Skeletal muscle satellite cell (primary cell): Measurements from ENCODE around the gene PPAT.

Experiments used
- H3K27me3 ChIP-seq: 2 replicates; pipeline ENCODE4 v1.7.0; 2013; ENCODE audit warnings: low read length; ENCODE audit not compliant: control insufficient read depth, insufficient read depth
- H3K36me3 ChIP-seq: 2 replicates; pipeline ENCODE4 v1.7.0; 2013; ENCODE audit warnings: mild to moderate bottlenecking, control low read depth, low read length; ENCODE audit not compliant: insufficient read depth
- H3K4me1 ChIP-seq: 2 replicates; pipeline ENCODE4 v1.7.0; 2013; ENCODE audit warnings: low read length; ENCODE audit not compliant: control insufficient read depth, insufficient read depth
- H3K4me2 ChIP-seq: 2 replicates; pipeline ENCODE4 v1.7.0; 2013; ENCODE audit warnings: mild to moderate bottlenecking, low read length
- H3K4me3 ChIP-seq: 2 replicates; pipeline ENCODE4 v1.7.0; 2013; ENCODE audit warnings: low read length
- H3K9ac ChIP-seq: 2 replicates; pipeline ENCODE4 v1.7.0; 2013; ENCODE audit warnings: mild to moderate bottlenecking, low read depth, low read length, moderate library complexity
- H3K9me3 ChIP-seq: replicated peaks from 2 replicates; pipeline ENCODE4 v1.7.0; 2013; ENCODE audit warnings: mild to moderate bottlenecking, control low read depth, low read length

PPAT gene

GRCh38 chr4:56433280-56433679 lies 2.1 kb downstream of the PPAT start:
- Histone ChIP-seq H3K27me3 (no peaks in the 10 kb centered on the region), H3K4me3 (no peak overlapping the region), H3K9ac (no peak overlapping the region), H3K4me1 (peaks cover 11% of the 10 kb centered on the region), H3K4me2 (peak overlapping the region; percentile 99), H3K9me3 (no peaks in the 10 kb centered on the region), H3K36me3 (no peaks in the 10 kb centered on the region)

DNA sequence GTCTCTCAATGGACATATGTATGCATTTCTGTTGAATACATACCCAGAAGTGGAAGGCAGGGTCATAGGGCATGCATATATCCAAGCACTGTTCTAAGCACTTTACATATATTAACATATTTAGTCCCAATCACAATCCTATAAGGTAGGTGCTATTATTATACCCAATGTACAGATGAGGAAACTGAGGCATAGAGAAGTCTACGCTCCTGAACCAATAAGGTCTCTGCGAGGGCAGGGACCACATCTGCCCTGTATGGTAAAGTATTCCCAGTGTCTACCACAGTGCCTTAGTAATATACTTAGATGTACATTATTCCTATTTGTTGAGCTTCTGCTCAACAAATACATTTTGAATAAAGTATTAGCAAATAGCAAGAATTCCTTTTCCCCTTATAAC lies 5.2 kb downstream of the PPAT start:
- H3K27me3 ChIP-seq = no peaks in the 10 kb centered on the region
- H3K4me2 ChIP-seq = no peak overlapping the region
- H3K36me3 ChIP-seq = no peaks in the 10 kb centered on the region
- no peaks in the 10 kb centered on the region for H3K9me3 ChIP-seq
- no peak overlapping the region for H3K9ac ChIP-seq
- H3K4me1 ChIP-seq = peaks cover 6% of the 10 kb centered on the region
- H3K4me3 ChIP-seq = no peak overlapping the region

DNA sequence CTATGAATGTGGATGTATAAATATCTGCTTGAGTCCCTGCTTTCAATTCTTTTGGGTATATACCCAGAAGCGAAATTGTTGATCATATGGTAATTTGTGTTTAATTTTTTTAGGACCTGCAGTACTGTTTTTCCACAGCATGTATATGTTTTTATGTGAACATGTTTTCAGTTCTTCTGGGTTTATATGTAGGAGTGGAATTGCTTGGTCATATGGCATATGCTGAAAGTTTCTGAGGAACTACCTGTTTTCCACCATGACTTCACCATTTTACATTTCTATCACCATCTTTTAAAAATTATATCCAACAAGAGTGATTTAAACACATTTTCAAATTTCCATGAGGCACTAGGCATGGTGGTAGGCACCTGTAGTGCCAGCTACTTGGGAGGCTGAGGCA lies 8.2 kb downstream of the PPAT start:
- Histone ChIP-seq H3K9ac (no peak overlapping the region), H3K4me1 (no peaks in the 10 kb centered on the region), H3K4me3 (no peak overlapping the region), H3K36me3 (no peaks in the 10 kb centered on the region), H3K27me3 (no peaks in the 10 kb centered on the region), H3K4me2 (no peak overlapping the region), H3K9me3 (no peaks in the 10 kb centered on the region)

GRCh38 chr4:56426273-56426672 lies 9.1 kb downstream of the PPAT start:
- no peak overlapping the region for H3K9ac ChIP-seq
- no peaks in the 10 kb centered on the region for H3K9me3 ChIP-seq
- H3K27me3 ChIP-seq = no peaks in the 10 kb centered on the region
- H3K4me1 ChIP-seq = no peaks in the 10 kb centered on the region
- H3K36me3 ChIP-seq = no peaks in the 10 kb centered on the region
- no peak overlapping the region for H3K4me2 ChIP-seq
- no peak overlapping the region for H3K4me3 ChIP-seq

DNA sequence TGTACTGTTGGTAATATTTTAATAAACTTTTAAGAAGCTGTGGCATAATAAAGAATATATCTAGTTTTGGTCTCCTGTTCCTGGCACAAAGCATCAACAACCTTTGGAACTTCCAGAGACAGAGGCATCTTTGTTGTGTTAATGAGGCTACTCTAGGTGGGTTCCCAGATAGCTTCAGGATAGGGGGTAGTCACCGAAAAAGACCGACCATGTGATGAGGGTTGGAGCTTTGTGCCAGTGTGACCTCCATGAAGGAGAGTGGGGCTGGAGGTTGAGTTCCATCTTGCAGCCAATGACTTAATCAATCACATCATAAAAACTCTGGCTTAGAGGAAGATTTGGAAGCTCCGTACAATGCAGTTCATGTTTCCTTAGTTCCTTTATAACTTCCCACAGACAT lies 9.9 kb downstream of the PPAT start:
- Histone ChIP-seq H3K4me2 (no peak overlapping the region), H3K36me3 (no peaks in the 10 kb centered on the region), H3K9me3 (no peaks in the 10 kb centered on the region), H3K27me3 (no peaks in the 10 kb centered on the region), H3K4me1 (no peaks in the 10 kb centered on the region), H3K9ac (no peak overlapping the region), H3K4me3 (no peak overlapping the region)

DNA sequence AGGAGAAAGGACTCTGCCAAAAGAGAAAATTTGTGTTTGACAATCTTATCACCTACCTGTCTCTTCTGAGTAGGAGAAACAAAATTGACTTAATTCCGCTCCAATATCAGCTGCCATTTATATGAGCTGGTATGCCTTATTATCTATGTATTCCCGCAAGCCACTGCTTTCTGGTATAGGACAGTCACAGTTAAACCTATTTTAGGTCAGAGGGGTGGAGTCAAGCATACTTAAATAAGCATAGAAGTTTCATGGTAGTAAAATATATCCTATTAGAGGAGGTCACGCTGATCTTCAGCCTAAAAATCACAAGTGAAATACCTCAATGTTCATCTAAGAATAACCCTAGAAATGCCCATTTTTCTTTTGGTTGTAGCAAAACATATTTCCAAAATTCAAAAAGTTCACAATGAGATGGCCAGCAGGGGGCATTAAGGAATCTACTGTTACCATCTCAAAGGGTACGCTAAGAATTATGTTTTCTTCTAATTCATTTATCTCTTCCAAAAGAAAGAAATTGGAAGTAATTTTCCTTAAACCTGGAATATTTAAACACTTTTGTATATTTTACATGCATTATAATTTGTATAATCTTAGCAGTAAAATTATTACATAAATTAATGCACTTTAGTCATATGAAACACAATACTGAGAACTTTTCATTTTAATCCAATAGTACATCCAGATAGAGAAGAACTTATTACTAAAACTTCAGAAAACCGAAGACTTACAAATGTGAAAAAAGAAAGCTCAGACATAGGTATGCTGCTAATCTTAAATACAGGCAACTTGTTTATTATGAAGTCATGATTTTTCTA lies 10.5 kb downstream of the PPAT start:
- Histone ChIP-seq H3K4me2 (peak overlapping the region; percentile 23), H3K9ac (no peak overlapping the region), H3K36me3 (no peaks in the 10 kb centered on the region), H3K9me3 (no peaks in the 10 kb centered on the region), H3K4me1 (no peaks in the 10 kb centered on the region), H3K4me3 (no peak overlapping the region), H3K27me3 (no peaks in the 10 kb centered on the region)

- H3K4me3 ChIP-seq = no peak overlapping the region
- H3K9me3 ChIP-seq = no peaks in the 10 kb centered on the region
- no peak overlapping the region for H3K4me2 ChIP-seq
- no peak overlapping the region for H3K9ac ChIP-seq
- no peaks in the 10 kb centered on the region for H3K27me3 ChIP-seq
- no peaks in the 10 kb centered on the region for H3K36me3 ChIP-seq
- H3K4me1 ChIP-seq = no peaks in the 10 kb centered on the region
Observed at GRCh38 chr4:56424176-56424575, 11.2 kb downstream of the PPAT start.

- Histone ChIP-seq H3K9me3 (no peaks in the 10 kb centered on the region), H3K36me3 (no peaks in the 10 kb centered on the region), H3K4me1 (no peaks in the 10 kb centered on the region), H3K4me3 (no peak overlapping the region), H3K27me3 (no peaks in the 10 kb centered on the region), H3K4me2 (no peak overlapping the region), H3K9ac (no peak overlapping the region)
Observed at GRCh38 chr4:56417396-56417795, 18.0 kb downstream of the PPAT start.

GRCh38 chr4:56416349-56416748 lies 19.1 kb downstream of the PPAT start:
- no peaks in the 10 kb centered on the region for H3K9me3 ChIP-seq
- H3K4me1 ChIP-seq = no peaks in the 10 kb centered on the region
- H3K4me3 ChIP-seq = no peak overlapping the region
- no peaks in the 10 kb centered on the region for H3K36me3 ChIP-seq
- H3K9ac ChIP-seq = no peak overlapping the region
- no peaks in the 10 kb centered on the region for H3K27me3 ChIP-seq
- H3K4me2 ChIP-seq = no peak overlapping the region

DNA sequence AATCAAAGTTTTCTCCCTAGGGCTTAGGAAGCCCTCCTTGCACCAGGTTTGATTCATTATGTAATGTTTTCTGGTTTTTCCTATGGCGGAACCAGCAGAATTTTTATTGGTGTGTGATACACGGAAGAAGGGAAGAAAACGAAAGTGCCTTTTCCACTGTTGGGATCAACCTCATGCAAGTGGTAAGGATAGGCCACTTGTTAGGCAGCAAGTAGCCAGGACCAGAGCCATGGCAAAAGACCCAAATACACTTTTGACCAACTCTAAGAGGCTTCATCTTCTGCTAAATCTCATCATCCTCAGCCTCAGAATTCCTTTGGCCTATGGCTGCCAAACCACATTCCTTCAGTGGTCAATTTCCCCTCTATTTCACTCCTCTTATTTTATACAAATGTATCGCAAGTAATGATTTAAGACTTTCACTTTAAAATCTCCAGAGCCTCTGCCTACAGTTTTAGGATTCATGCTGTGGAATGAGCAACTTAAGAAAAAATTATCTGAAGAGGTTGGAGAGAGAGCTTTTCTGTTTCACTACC lies 21.2 kb downstream of the PPAT start:
- Histone ChIP-seq H3K27me3 (no peaks in the 10 kb centered on the region), H3K9me3 (no peaks in the 10 kb centered on the region), H3K4me1 (peaks cover 14% of the 10 kb centered on the region), H3K4me3 (no peak overlapping the region), H3K9ac (no peak overlapping the region), H3K36me3 (no peaks in the 10 kb centered on the region), H3K4me2 (no peak overlapping the region)

DNA sequence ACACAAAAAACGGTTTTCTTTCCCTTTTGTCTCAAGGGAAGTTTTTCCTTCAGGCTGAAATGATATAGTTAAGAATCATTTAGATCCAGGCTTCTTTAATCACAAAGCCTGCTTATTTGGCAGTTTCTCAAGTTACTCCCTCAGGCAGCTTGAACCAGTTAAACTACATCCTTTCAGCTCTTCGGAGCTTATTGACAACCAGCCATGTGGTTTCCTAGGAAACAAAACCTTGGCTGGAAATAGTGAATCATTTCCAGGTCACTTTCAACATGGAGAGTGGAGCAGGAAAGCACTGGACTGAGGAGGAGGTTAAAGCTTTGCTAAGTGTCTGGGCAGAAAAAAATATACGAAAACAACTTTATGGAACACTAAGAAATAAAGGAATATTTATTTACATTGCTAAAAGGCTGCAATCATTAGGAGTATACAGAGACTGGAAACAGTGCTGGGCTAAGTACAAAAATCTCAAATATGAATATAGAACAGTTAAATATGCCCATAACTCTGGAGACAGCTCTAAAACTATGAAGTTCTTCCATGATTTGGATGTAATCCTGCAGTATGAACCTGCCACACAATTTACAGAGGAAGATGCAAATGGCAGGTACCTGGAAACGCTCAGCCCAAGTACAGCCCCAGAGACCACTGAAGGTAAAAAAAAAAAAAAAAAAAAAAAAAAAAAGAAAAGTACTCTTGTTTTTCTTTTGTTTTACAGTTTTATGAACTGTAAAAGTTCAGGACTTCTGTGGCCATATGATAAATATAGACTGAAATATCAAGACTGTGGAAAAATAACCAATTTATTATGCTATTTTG lies 25.0 kb downstream of the PPAT start:
- Histone ChIP-seq H3K36me3 (peaks cover 7% of the 10 kb centered on the region), H3K27me3 (no peaks in the 10 kb centered on the region), H3K4me3 (peak overlapping the region; percentile 48), H3K4me1 (peaks cover 15% of the 10 kb centered on the region), H3K9me3 (no peaks in the 10 kb centered on the region), H3K9ac (peak overlapping the region; percentile 76), H3K4me2 (peak overlapping the region; percentile 78)
